ENCODE results near the gene GPC3.
A peak's percentile ranks its signal among the peaks of the same experiment; 100 is the strongest.

GPC3 gene

GRCh38 chrX:133674726-133675470 is 310.5 kb downstream of the GPC3 start:
- no peak for DNase-seq

DNA sequence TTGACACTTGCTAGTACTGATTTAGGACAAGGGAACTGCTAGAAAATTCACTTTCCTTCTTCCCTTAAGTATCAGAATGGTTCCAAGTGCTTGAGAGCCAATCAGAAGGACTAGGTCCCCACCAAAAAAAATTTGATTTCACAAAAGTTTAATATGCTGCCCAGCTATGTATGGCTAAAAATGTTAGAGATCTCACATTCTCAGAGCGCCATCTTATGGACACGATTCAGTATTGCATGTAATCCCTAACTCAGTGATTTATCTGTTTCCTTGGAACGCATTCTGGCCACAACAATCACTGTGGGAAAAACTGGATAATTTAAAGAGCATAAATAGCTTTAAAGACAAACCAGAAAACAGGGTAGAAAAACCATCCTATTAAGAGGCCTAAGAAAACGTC is 315.0 kb downstream of the GPC3 start:
- DNase-seq, result peak in 1 of 2 donors; percentile 6

DNA sequence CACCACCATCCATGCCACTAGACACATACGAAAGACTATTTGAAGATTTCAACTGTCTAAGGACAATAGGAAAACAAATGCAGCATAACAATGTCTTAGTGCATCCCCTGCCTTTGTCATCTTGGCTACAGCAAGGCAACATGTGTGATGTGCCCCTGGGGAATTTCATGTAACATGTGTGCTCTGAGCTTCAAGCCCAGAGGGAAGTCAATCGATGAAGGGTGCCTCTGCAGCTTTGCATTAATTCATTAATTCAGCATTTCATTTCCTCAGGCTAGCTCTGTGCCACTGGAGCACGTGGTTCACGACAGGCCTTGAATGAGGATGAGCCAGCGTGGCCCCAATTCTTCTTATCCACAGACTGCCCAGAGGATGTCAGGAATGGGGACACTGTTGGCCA is 316.2 kb downstream of the GPC3 start:
- no peak for DNase-seq

GRCh38 chrX:133668225-133668931 is 317.0 kb downstream of the GPC3 start:
- no peak for DNase-seq

DNA sequence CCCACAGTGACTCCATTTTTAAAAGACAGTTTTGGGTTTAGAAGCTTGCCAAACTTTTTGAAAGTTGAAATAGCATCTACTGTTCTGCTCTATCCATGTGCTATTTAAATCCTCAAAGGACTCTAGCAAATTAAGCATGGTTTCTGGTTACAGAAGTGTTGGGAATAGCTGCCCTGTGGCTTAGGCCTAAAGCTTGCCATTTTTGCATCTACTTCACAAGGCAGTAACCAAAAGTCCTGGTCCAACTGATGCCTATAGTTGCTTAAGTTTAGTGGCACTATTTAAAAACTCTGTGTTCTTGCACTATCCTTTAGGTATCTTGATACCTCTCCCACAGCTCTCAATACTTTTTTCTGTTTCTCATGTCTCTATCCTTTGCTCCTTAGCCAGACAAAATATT is 319.1 kb downstream of the GPC3 start:
- DNase-seq, result no peak

- no peak for DNase-seq
Measured at GRCh38 chrX:133661962-133662839, 323.2 kb downstream of the GPC3 start.

GRCh38 chrX:133660281-133660680 is 325.1 kb downstream of the GPC3 start:
- DNase-seq, result no peak

DNA sequence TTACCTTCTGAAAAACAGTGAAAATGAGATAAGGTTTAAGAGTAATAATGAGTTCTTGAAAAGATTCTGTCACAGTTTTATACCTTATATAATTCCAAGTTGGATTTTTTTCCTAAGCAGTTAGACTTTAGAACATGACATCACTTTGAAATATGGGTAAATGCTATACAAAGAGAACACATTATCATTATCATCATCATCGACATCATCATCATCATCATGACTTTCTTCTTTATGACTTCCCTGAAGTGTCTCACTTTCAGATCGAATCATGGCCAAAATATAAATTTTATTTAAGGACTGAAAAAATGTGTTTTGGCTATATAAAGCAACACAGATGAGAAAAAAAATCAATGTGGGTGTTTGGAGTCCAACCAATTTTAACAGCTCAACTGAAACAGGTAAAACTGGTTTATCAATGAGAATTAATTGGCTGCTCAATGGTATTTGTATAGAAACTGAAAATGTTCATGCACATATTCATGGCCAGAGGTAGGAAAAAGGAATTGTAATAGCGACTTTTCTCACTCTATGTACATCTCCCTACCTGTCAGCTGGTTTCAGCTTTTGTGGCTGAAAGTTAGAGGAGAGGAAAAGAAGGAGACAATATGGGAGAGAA is 327.0 kb downstream of the GPC3 start:
- no peak for DNase-seq

DNA sequence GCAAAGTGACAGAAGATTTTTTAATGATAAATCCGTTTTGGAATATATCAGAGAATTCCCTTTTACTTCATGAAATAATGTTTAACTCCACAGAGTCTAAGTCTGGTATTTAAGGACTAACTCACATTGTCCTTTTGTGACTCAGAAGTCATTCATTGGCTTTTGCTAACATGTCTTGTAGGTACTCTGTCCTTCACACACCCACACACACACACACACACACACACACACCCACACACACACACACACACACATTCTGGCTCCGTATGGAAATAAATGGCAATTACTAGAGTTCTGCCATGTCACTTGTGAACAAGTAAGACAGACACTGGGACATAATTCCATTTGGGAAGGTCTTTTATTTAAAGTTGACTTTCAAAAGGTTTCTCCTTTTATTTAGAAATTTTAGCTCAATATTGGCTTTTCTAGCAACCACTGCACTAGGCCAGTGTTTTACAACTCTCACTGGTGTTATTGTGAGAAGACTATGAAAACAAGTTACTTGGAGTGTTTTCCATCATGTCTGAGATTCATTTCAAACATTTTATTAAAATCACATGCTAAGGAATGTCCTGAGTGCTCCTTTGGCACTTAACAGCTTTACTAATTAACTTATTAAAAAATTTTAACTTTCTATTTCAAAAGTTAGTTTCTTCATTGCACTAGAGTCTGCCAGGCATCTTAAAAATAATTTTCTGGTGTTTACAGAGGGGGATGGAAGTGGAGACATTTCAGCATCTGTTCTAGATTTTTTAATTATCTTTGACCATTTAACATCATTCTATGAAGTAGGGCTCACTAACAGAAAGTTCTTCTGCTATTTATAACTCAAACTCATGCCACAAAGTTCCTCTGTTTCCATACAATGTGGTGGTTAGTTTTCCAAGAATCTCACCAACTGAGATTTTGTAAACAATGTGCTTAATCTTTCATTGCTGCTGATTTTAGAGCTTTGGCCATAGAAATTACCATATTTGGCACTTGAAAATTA is 329.8 kb downstream of the GPC3 start:
- DNase-seq, result no peak

DNA sequence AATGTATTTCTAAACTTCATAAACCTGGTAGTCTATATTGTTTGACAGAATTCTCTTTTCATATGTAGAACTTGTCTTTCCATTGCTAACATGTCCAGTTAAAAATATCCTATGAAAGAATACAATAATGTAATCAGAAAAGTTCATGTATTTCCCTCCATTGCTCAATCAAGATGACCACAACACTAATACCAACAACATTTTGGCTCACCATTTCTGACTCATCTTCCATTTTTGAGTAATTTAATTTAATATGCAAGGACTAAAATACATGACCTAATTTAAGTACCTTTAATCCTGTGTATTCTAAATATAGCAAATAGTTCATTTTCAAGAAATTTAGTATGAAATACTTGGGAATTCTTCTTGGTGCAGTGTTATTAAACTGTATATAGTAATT is 330.6 kb downstream of the GPC3 start:
- DNase-seq, result no peak

GRCh38 chrX:133653358-133653757 is 332.0 kb downstream of the GPC3 start:
- no peak for DNase-seq

DNA sequence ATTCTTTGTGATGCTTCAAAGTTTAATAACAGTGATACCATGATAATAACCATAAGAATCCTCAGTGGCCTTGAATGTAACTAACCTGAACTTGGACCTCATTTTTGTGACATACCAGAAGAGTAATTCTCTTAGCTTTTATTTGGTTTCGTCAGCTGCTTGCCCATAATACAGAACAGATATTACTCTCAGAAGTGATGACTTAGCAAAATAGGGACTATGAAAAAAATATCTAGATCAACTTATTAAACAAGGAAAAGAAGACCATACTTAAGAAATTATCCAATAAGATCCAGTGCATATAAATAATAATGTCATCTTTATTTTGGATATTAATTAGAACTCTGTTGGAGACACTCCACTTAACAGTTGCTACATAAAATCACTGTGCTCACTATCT is 333.2 kb downstream of the GPC3 start:
- no peak for DNase-seq

DNA sequence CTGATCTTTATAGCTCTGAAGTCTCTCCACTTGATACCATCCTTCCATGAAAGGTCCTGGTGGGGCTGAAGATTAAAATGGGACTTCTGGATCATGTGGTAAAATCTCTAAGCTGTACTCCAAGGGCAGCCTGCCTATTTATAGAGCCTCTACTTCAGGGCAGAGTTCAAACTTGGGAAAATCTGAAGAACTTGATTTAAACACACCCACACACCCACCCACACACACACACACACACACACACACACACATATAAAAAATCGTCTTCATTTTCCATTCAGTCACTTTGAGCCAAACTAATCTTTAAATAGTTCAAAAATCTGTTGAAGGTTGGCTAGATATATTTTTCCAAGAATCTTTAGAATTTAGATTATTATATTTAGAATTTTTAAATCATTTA is 335.2 kb downstream of the GPC3 start:
- no peak for DNase-seq

GRCh38 chrX:133649651-133650050 is 335.7 kb downstream of the GPC3 start:
- no peak for DNase-seq

GRCh38 chrX:133648594-133648993 is 336.8 kb downstream of the GPC3 start:
- no peak for DNase-seq

DNA sequence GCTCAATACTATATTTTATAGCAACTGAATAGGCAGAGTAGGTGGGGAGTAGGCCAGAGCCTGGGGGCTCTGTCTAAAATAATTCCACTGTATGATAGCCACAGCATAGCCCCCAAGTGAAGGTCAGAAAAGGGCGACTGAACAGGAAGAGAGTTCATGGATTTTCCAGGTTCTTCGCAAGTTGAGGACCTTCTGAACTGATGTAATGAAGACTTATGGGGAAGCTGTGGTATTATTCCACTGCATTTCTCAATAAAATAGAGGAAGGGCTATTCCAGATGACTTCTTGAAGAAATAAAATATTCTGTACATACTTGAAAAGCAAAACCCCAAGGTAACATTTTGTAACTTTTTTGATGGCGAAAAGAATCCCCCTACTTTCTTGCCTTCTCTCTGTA is 338.7 kb downstream of the GPC3 start:
- DNase-seq, result no peak

- DNase-seq, result no peak
Measured at GRCh38 chrX:133645977-133646718, 339.2 kb downstream of the GPC3 start.

DNA sequence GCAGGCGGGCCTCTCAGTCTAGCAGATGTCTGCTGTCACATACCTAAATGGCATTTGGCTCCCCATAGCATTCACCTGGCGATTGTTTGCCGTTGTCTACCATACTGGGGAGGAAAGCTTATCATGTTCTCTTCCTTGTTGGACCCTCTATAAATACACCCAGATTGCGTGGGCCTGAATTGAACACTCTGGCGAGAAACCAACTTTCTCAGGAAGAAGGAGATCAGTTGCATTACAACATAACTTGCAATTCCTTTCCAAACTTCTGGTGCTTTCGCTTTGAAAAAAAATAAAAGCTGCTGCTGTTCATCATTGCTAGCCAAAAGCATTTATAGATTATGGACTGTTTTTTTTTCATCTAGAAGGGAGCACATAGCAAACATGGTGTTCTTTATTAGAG is 340.1 kb downstream of the GPC3 start:
- DNase-seq, result no peak

GRCh38 chrX:133640161-133641015 is 345.0 kb downstream of the GPC3 start:
- DNase-seq, result no peak

DNA sequence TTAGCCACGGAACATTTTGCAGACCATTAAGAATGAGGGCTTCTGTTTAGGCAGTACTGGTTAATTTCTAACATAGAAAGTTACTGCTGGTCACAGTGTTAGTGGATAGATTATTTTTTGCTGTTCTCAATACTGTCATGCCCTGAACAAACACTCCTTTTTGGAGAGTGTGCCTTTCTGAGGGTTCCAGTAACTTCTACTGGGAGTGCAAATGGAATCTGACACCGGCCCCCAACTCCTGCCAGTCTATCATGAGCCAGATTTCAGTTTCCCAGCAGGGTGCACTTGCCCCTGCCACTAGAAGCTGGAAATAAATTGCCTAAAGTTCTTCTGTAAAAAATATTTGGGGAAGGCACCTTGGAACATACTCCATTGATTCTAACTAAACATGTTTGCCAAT is 345.7 kb downstream of the GPC3 start:
- DNase-seq, result no peak
